Upper lobe of left lung (tissue), 6 donors: Measurements from ENCODE around the gene CNTROB. TPM values are rescaled to one million over a fixed set of nuclear protein-coding genes. Genes with fewer than 3 reads are reported as not detected.

Source experiments
- ATAC-seq, 2 donors: fragments of 200-7000 bp; cut with Tn5 transposase; one replicate each; pipeline ENCODE4 v1.9.1; 2022; ENCODE audit warnings: mild to moderate bottlenecking in 2 of 2, moderate library complexity in 2 of 2; ENCODE audit not compliant: low FRiP score in 2 of 2
- DNase-seq, 2 donors: peaks; one replicate each; pipeline ENCODE4 v3.0.0-alpha.2; 2019 to 2020
- H3K27ac ChIP-seq, 4 donors: fragments of 200-600 bp; sonication (generic); one replicate each; pipeline ENCODE4 v1.5.1; 2016 to 2019
- H3K27me3 ChIP-seq, 4 donors: fragments of 200-600 bp; sonication (generic); one replicate each; pipeline ENCODE4 v1.5.1; 2017 to 2019
- H3K36me3 ChIP-seq, 4 donors: fragments of 200-600 bp; sonication (generic); one replicate each; pipeline ENCODE4 v1.5.1; 2016 to 2019
- H3K4me1 ChIP-seq, 4 donors: fragments of 200-600 bp; sonication (generic); one replicate each; pipeline ENCODE4 v1.5.1; 2018 to 2019
- H3K4me3 ChIP-seq, 4 donors: fragments of 200-600 bp; sonication (generic); one replicate each; pipeline ENCODE4 v1.5.1; 2017 to 2019; ENCODE audit warnings: mild to moderate bottlenecking in 2 of 4, moderate library complexity in 1 of 4
- H3K9me3 ChIP-seq, 4 donors: fragments of 200-600 bp; sonication (generic); one replicate each; pipeline ENCODE4 v1.5.1; 2018 to 2019
- CTCF ChIP-seq, 6 experiments: fragments of 450-650 bp in 4 of 6; fragments of 200-600 bp in 2 of 6; sonication (generic) in 2 of 6; IDR thresholded peaks; one replicate each; pipeline ENCODE4 v1.5.1; 2016 to 2019; ENCODE audit warnings: antibody characterized with exemption in 6 of 6
- EP300 ChIP-seq, 4 donors: sonication (generic); formaldehyde crosslinking; IDR thresholded peaks; one replicate each; pipeline ENCODE4 v1.5.1; 2017; ENCODE audit warnings: antibody characterized with exemption in 4 of 4, control low read depth in 2 of 4
- POLR2A ChIP-seq, 4 donors: fragments of 450-650 bp; IDR thresholded peaks; one replicate each; pipeline ENCODE4 v1.5.1; 2016 to 2017; ENCODE audit warnings: antibody characterized with exemption in 4 of 4, mild to moderate bottlenecking in 2 of 4
- POLR2AphosphoS5 ChIP-seq, 2 donors: sonication (generic); formaldehyde crosslinking; IDR thresholded peaks; one replicate each; pipeline ENCODE4 v1.5.1; 2017; ENCODE audit warnings: antibody characterized with exemption in 2 of 2
- WGBS, 2 donors: methylation state at CpG; one replicate each; pipeline ENCODE4 v1.1.5; 2017 to 2018; 5-methylcytosine and 5-hydroxymethylcytosine counted together
- small RNA-seq, 4 donors: library from RNA; depleted of rRNA; stranded (forward); fragments of <200 nt; gene quantifications; one replicate each; pipeline ENCODE3, GENCODE V24; 2016
- total RNA-seq, 6 donors: library from RNA; depleted of rRNA in 4 of 6; stranded (reverse); fragments of >200 nt in 4 of 6; gene quantifications; one replicate each; pipeline versions ENCODE4 v1.1.0 to v1.2.1, GENCODE V29; 2016 to 2021
- donor health status: DM: no; HTN: no; CAD: no; lungs with moderate emphysema.
- donor health status: DM: no; HTN: yes; CAD: no; lungs with severe emphysema.

CNTROB gene
- total RNA-seq, 6 donors from 2014 or later = 50.6 to 216 (median 88.3) TPM

- no peaks in the 10 kb centered on the region for H3K27me3 ChIP-seq
- peak; percentile 7 to 65 for DNase-seq
- H3K4me1 ChIP-seq = peaks cover 4 to 21% (median 15%) of the 10 kb centered on the region in 4 donors
- H3K4me3 ChIP-seq = no peak overlapping the region
- no peak overlapping the region for H3K27ac ChIP-seq
- H3K9me3 ChIP-seq = no peaks in the 10 kb centered on the region
- ATAC-seq = no peak
- no peaks in the 10 kb centered on the region for H3K36me3 ChIP-seq
- 87 to 89% methylated on average over 27 of the region's 27 CpGs for WGBS, 2 donors
- TF ChIP-seq CTCF (IDR thresholded peaks at IDR 0.05) = no peak
- TF ChIP-seq EP300 (IDR thresholded peaks at IDR 0.05) = no peak
- TF ChIP-seq POLR2AphosphoS5 (IDR thresholded peaks at IDR 0.05) = no peak
- no peak for TF ChIP-seq POLR2A (IDR thresholded peaks at IDR 0.05)
These were observed 62.1 kb downstream of the CNTROB start for GRCh38 chr17:7993972-7994589.

- Histone ChIP-seq H3K4me1 (peaks cover under 1 to 6% (median 2%) of the 10 kb centered on the region in 4 donors), H3K9me3 (no peaks in the 10 kb centered on the region), H3K27ac (no peak overlapping the region), H3K4me3 (no peak overlapping the region), H3K36me3 (no peaks in the 10 kb centered on the region), H3K27me3 (no peaks in the 10 kb centered on the region)
- TF ChIP-seq POLR2AphosphoS5 (IDR thresholded peaks at IDR 0.05) (no peak), CTCF (IDR thresholded peaks at IDR 0.05) (no peak), POLR2A (IDR thresholded peaks at IDR 0.05) (no peak), EP300 (IDR thresholded peaks at IDR 0.05) (no peak)
- DNase-seq (no peak), ATAC-seq (no peak)
- 92 to 100% methylated on average over 2 of the region's 2 CpGs for WGBS, 2 donors
These were observed 63.7 kb downstream of the CNTROB start for GRCh38 chr17:7995724-7996123.

- H3K27me3 ChIP-seq = peaks cover 0 to 4% (median 0%) of the 10 kb centered on the region in 4 donors
- no peak overlapping the region for H3K4me3 ChIP-seq
- no peaks in the 10 kb centered on the region for H3K36me3 ChIP-seq
- no peak for TF ChIP-seq EP300 (IDR thresholded peaks at IDR 0.05)
- no peak for TF ChIP-seq POLR2A (IDR thresholded peaks at IDR 0.05)
- TF ChIP-seq CTCF (IDR thresholded peaks at IDR 0.05) = peak in 3 of 6 experiments; percentile 9 to 19 (median 11)
- TF ChIP-seq POLR2AphosphoS5 (IDR thresholded peaks at IDR 0.05) = no peak
- WGBS, 2 donors = 28 to 37% methylated on average over 5 of the region's 5 CpGs
- ATAC-seq (peak in 1 of 2 donors; percentile 35), DNase-seq (peak in 1 of 2 donors; percentile 59)
- H3K9me3 ChIP-seq = no peaks in the 10 kb centered on the region
- H3K4me1 ChIP-seq = peaks cover under 1 to 10% (median 4%) of the 10 kb centered on the region in 4 donors
- no peak overlapping the region for H3K27ac ChIP-seq
These were observed 65.2 kb downstream of the CNTROB start for GRCh38 chr17:7997186-7997585.

Small RNA genes within 50 kb of the gene (small RNA-seq; reads per million reads assigned to genes)
- 0 to 1.5 (median 0.65) reads per million in 4 donors for gene SCARNA21

Other genes with a start within 250 kb of the CNTROB start
- 10 to 100 TPM; 16.8 to 55.5 (median 21.9) TPM for gene TP53, start 244.7 kb upstream of the CNTROB start, total RNA-seq
- gene WRAP53, start 243.7 kb upstream of the CNTROB start, total RNA-seq = 10 to 100 TPM in 1 of 6 donors, 1 to 10 TPM in 5; 6.0 to 10.3 (median 7.8) TPM
- 1 to 10 TPM in 3 of 6 donors, under 1 TPM in 3; 0.22 to 5.0 (median 0.98) TPM for gene EFNB3, start 227.0 kb upstream of the CNTROB start, total RNA-seq
- gene DNAH2, start 214.5 kb upstream of the CNTROB start, total RNA-seq = 10 to 100 TPM in 2 of 6 donors, 1 to 10 TPM in 3, under 1 TPM in 1; 0.66 to 34.6 (median 6.0) TPM
- 10 to 100 TPM; 17.5 to 68.0 (median 42.2) TPM for gene KDM6B, start 98.0 kb upstream of the CNTROB start, total RNA-seq
- gene TMEM88, start 77.1 kb upstream of the CNTROB start, total RNA-seq = 10 to 100 TPM in 2 of 6 donors, 1 to 10 TPM in 3, not detected in 1; 1.6 to 16.1 (median 9.3) TPM
- 100 to 1,000 TPM in 2 of 6 donors, 10 to 100 TPM in 4; 50.0 to 111 (median 75.5) TPM for gene NAA38, start 74.6 kb upstream of the CNTROB start, total RNA-seq
- 10 to 100 TPM in 2 of 6 donors, 1 to 10 TPM in 4; 5.2 to 12.4 (median 7.3) TPM for gene CYB5D1, start 74.2 kb upstream of the CNTROB start, total RNA-seq
- 100 to 1,000 TPM in 2 of 6 donors, 10 to 100 TPM in 4; 68.1 to 183 (median 91.3) TPM for gene CHD3, start 43.4 kb upstream of the CNTROB start, total RNA-seq
- gene RNF227, start 15.9 kb upstream of the CNTROB start, total RNA-seq = 10 to 100 TPM in 1 of 6 donors, 1 to 10 TPM in 5; 5.5 to 24.5 (median 6.3) TPM
- 1 to 10 TPM; 4.2 to 10.0 (median 5.7) TPM for gene KCNAB3, start 2.4 kb upstream of the CNTROB start, total RNA-seq
- gene TRAPPC1, start 260 bp upstream of the CNTROB start, total RNA-seq = 100 to 1,000 TPM in 2 of 6 donors, 10 to 100 TPM in 4; 70.4 to 148 (median 95.8) TPM
- 1 to 10 TPM in 3 of 6 donors, not detected in 3; 2.6 to 5.0 (median 3.8) TPM for gene GUCY2D, start 70.4 kb downstream of the CNTROB start, total RNA-seq
- 100 to 1,000 TPM in 3 of 6 donors, 10 to 100 TPM in 3; 46.2 to 177 (median 105) TPM for gene ALOX15B, start 106.9 kb downstream of the CNTROB start, total RNA-seq
- not detected for gene ALOX12B, start 155.5 kb downstream of the CNTROB start, total RNA-seq
- gene ALOXE3, start 186.3 kb downstream of the CNTROB start, total RNA-seq = not detected
- 1 to 10 TPM in 1 of 6 donors, not detected in 5; 4.9 TPM for gene HES7, start 191.9 kb downstream of the CNTROB start, total RNA-seq
- gene PER1, start 220.2 kb downstream of the CNTROB start, total RNA-seq = 100 to 1,000 TPM; 112 to 358 (median 288) TPM
- 10 to 100 TPM; 27.2 to 75.8 (median 49.8) TPM for gene VAMP2, start 230.7 kb downstream of the CNTROB start, total RNA-seq
- 10 to 100 TPM; 11.5 to 32.5 (median 17.3) TPM for gene TMEM107, start 244.2 kb downstream of the CNTROB start, total RNA-seq